Liver (tissue), 9 donors: ENCODE results near the gene LPAR6. TPM values are rescaled to one million over a fixed set of nuclear protein-coding genes. Genes with fewer than 3 reads are reported as not detected.

ENCODE experiments used
- DNase-seq: peaks from one replicate; pipeline ENCODE4 v3.0.0-alpha.2; 2017; ENCODE audit warnings: low spot score
- H3K27ac ChIP-seq, 2 donors: one replicate each; pipeline ENCODE4 v1.7.0; 2013; ENCODE audit warnings: inconsistent platforms in 2 of 2, low read length in 2 of 2, control low read depth in 1 of 2, low read depth in 1 of 2, mild to moderate bottlenecking in 1 of 2
- H3K27me3 ChIP-seq, 4 donors: one replicate each; pipeline versions ENCODE4 v1.6.1 to v1.7.0; 2013; ENCODE audit warnings: low read length in 3 of 4, inconsistent platforms in 1 of 4, mild to moderate bottlenecking in 1 of 4, moderate library complexity in 1 of 4; ENCODE audit not compliant: control insufficient read depth in 4 of 4, insufficient read depth in 4 of 4
- H3K36me3 ChIP-seq, 4 donors: one replicate each; pipeline versions ENCODE4 v1.6.1 to v1.7.0; 2013; ENCODE audit warnings: low read length in 3 of 4, mild to moderate bottlenecking in 3 of 4, low read depth in 1 of 4, moderate library complexity in 1 of 4; ENCODE audit not compliant: control insufficient read depth in 4 of 4, insufficient read depth in 3 of 4
- H3K4me1 ChIP-seq, 4 donors: one replicate each; pipeline versions ENCODE4 v1.6.1 to v1.7.0; 2013; ENCODE audit warnings: low read length in 3 of 4, mild to moderate bottlenecking in 3 of 4, moderate library complexity in 1 of 4; ENCODE audit not compliant: control insufficient read depth in 4 of 4, insufficient read depth in 4 of 4
- H3K4me3 ChIP-seq, 3 donors: one replicate each; pipeline versions ENCODE4 v1.6.1 to v1.7.0; 2013; ENCODE audit warnings: low read length in 3 of 3, control low read depth in 1 of 3, low read depth in 1 of 3, mild to moderate bottlenecking in 1 of 3
- H3K9ac ChIP-seq, 2 donors: one replicate each; pipeline ENCODE4 v1.7.0; 2013; ENCODE audit warnings: low read length in 2 of 2, mild to moderate bottlenecking in 2 of 2, moderate library complexity in 2 of 2, control low read depth in 1 of 2, low read depth in 1 of 2
- H3K9me3 ChIP-seq, 4 donors: one replicate each; pipeline versions ENCODE4 v1.6.1 to v1.7.0; 2013; ENCODE audit warnings: low read length in 3 of 4; ENCODE audit not compliant: control insufficient read depth in 4 of 4
- EGR1 ChIP-seq, 2 donors: IDR thresholded peaks; 2 replicates each; pipeline ENCODE4 v1.6.1; 2016 to 2018; ENCODE audit warnings: antibody characterized with exemption in 2 of 2, low read depth in 2 of 2
- FOXA2 ChIP-seq: IDR thresholded peaks from 2 replicates; pipeline ENCODE4 v1.6.1; 2016; ENCODE audit warnings: antibody characterized with exemption
- HNF4A ChIP-seq, 2 donors: conservative IDR thresholded peaks; 2 replicates each; pipeline ENCODE4 v1.6.1; 2016; ENCODE audit warnings: antibody characterized with exemption in 2 of 2, mild to moderate bottlenecking in 2 of 2
- JUND ChIP-seq, 2 donors: IDR thresholded peaks; 2 replicates each; pipeline ENCODE4 v1.6.1; 2016; ENCODE audit warnings: antibody characterized with exemption in 2 of 2
- NR2F2 ChIP-seq: IDR thresholded peaks from 2 replicates; pipeline ENCODE4 v1.6.1; 2016; ENCODE audit warnings: antibody characterized with exemption
- RXRA ChIP-seq, 2 donors: IDR thresholded peaks; 2 replicates each; pipeline ENCODE4 v1.6.1; 2017 to 2018; ENCODE audit warnings: antibody characterized with exemption in 2 of 2, mild to moderate bottlenecking in 1 of 2
- SP1 ChIP-seq: IDR thresholded peaks from 2 replicates; pipeline ENCODE4 v1.6.1; 2018; ENCODE audit warnings: antibody characterized with exemption, mild to moderate bottlenecking
- TAF1 ChIP-seq: conservative IDR thresholded peaks from 2 replicates; pipeline ENCODE4 v1.6.1; 2016; ENCODE audit warnings: antibody characterized with exemption, mild to moderate bottlenecking
- YY1 ChIP-seq: IDR thresholded peaks from 2 replicates; pipeline ENCODE4 v1.6.1; 2016; ENCODE audit warnings: antibody characterized with exemption, mild to moderate bottlenecking
- WGBS: extraction: QIAGEN DNeasy Blood & Tissue Kit; methylation state at CpG from one replicate; pipeline ENCODE4 v1.1.7; 2013; 5-methylcytosine and 5-hydroxymethylcytosine counted together
- polyA plus RNA-seq, 2 donors: library from polyadenylated mRNA; stranded (reverse) in 1 of 2; unstranded in 1 of 2; fragments of 200-250 nt in 1 of 2; fragments of >200 nt in 1 of 2; fragmentation: Nextera tagmentation in 1 of 2; extraction: Ambion mirVana in 1 of 2; gene quantifications; one replicate each; pipeline versions ENCODE4 v1.2.1 to v1.2.3, GENCODE V29; 2013 to 2015
- total RNA-seq, 2 donors: library from RNA; depleted of rRNA; stranded (reverse); fragments of >200 nt; gene quantifications; one replicate each; pipeline ENCODE4 v1.2.3, GENCODE V29; 2014
- TF ChIP-seq, protein P1 (sequence below): IDR thresholded peaks from 2 replicates; pipeline ENCODE4 v1.6.1; 2016; ENCODE audit warnings: antibody characterized with exemption, mild to moderate bottlenecking
- TF ChIP-seq, protein P2 (sequence below): IDR thresholded peaks from 2 replicates; pipeline ENCODE4 v1.6.1; 2016; ENCODE audit warnings: antibody characterized with exemption
- TF ChIP-seq, protein P3 (sequence below): IDR thresholded peaks from 2 replicates; pipeline ENCODE4 v1.6.1; 2016; ENCODE audit warnings: antibody characterized with exemption
- TF ChIP-seq, protein P4 (sequence below): fragments of 150-350 bp; IDR thresholded peaks from 2 replicates; pipeline ENCODE4 v1.5.1; 2017; ENCODE audit warnings: improper control_type of control experiment, low read depth, low read length; ENCODE audit not compliant: missing input control
- TF ChIP-seq, protein P5 (sequence below): IDR thresholded peaks from 2 replicates; pipeline ENCODE4 v1.6.1; 2016; ENCODE audit warnings: antibody characterized with exemption
- donor health status: healthy.
- donor health status: healthy.
- donor health status: healthy.
- donor health status: healthy.
- donor health status: healthy.

The LPAR6 gene
- total and polyA plus RNA-seq, 4 donors: 5.9 to 12.4 (median 9.5) TPM

DNA sequence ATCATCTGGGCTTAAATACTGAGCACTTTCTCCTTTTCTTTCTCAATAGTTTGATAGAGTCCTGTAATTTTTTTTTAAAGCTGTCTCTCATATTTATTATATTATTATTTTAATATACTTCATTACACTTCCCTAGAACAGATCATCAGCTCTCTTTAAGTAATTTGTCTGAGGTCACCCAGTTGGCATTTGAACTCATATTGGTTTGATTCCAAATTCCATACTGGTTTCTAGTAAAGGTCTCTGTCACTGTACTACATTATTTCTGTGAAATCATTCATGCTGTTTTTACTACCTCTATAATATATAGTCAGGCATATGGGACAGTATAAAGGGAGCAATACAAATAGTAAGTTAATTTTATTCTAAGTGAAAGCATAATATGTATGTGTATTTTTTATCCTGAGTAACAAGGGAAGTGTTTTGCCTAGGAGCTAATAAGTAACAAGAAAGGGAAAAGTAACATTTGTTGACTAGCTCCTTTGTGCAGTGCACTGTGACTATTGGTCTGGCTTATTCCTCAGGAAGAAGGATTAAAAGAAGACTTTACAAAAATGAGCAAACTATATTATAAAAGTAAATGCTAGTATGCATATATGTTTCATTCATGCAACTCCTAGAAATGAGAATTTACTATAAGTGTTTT is 14.3 kb downstream of the LPAR6 start:
- Histone ChIP-seq H3K27me3 (no peaks in the 10 kb centered on the region), H3K4me3 (no peak overlapping the region), H3K36me3 (no peaks in the 10 kb centered on the region), H3K9me3 (no peaks in the 10 kb centered on the region), H3K4me1 (no peaks in the 10 kb centered on the region), H3K9ac (no peak overlapping the region), H3K27ac (no peak overlapping the region)
- TF ChIP-seq, protein P1, sequence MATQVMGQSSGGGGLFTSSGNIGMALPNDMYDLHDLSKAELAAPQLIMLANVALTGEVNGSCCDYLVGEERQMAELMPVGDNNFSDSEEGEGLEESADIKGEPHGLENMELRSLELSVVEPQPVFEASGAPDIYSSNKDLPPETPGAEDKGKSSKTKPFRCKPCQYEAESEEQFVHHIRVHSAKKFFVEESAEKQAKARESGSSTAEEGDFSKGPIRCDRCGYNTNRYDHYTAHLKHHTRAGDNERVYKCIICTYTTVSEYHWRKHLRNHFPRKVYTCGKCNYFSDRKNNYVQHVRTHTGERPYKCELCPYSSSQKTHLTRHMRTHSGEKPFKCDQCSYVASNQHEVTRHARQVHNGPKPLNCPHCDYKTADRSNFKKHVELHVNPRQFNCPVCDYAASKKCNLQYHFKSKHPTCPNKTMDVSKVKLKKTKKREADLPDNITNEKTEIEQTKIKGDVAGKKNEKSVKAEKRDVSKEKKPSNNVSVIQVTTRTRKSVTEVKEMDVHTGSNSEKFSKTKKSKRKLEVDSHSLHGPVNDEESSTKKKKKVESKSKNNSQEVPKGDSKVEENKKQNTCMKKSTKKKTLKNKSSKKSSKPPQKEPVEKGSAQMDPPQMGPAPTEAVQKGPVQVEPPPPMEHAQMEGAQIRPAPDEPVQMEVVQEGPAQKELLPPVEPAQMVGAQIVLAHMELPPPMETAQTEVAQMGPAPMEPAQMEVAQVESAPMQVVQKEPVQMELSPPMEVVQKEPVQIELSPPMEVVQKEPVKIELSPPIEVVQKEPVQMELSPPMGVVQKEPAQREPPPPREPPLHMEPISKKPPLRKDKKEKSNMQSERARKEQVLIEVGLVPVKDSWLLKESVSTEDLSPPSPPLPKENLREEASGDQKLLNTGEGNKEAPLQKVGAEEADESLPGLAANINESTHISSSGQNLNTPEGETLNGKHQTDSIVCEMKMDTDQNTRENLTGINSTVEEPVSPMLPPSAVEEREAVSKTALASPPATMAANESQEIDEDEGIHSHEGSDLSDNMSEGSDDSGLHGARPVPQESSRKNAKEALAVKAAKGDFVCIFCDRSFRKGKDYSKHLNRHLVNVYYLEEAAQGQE: no peak
- TF ChIP-seq FOXA2 (no peak), SP1 (no peak), JUND (IDR thresholded peaks at IDR 0.05) (no peak), HNF4A (conservative IDR thresholded peaks at IDR 0.05) (no peak), RXRA (IDR thresholded peaks at IDR 0.05) (no peak), EGR1 (IDR thresholded peaks at IDR 0.05; ENCODE audit: low read depth in 2 of 2) (no peak), YY1 (no peak), TAF1 (no peak), NR2F2 (no peak)
- TF ChIP-seq, protein P2, sequence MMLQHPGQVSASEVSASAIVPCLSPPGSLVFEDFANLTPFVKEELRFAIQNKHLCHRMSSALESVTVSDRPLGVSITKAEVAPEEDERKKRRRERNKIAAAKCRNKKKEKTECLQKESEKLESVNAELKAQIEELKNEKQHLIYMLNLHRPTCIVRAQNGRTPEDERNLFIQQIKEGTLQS: no peak
- TF ChIP-seq, protein P3, sequence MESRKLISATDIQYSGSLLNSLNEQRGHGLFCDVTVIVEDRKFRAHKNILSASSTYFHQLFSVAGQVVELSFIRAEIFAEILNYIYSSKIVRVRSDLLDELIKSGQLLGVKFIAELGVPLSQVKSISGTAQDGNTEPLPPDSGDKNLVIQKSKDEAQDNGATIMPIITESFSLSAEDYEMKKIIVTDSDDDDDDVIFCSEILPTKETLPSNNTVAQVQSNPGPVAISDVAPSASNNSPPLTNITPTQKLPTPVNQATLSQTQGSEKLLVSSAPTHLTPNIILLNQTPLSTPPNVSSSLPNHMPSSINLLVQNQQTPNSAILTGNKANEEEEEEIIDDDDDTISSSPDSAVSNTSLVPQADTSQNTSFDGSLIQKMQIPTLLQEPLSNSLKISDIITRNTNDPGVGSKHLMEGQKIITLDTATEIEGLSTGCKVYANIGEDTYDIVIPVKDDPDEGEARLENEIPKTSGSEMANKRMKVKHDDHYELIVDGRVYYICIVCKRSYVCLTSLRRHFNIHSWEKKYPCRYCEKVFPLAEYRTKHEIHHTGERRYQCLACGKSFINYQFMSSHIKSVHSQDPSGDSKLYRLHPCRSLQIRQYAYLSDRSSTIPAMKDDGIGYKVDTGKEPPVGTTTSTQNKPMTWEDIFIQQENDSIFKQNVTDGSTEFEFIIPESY: no peak
- TF ChIP-seq, protein P4, sequence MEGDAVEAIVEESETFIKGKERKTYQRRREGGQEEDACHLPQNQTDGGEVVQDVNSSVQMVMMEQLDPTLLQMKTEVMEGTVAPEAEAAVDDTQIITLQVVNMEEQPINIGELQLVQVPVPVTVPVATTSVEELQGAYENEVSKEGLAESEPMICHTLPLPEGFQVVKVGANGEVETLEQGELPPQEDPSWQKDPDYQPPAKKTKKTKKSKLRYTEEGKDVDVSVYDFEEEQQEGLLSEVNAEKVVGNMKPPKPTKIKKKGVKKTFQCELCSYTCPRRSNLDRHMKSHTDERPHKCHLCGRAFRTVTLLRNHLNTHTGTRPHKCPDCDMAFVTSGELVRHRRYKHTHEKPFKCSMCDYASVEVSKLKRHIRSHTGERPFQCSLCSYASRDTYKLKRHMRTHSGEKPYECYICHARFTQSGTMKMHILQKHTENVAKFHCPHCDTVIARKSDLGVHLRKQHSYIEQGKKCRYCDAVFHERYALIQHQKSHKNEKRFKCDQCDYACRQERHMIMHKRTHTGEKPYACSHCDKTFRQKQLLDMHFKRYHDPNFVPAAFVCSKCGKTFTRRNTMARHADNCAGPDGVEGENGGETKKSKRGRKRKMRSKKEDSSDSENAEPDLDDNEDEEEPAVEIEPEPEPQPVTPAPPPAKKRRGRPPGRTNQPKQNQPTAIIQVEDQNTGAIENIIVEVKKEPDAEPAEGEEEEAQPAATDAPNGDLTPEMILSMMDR: no peak
- no peak for DNase-seq

DNA sequence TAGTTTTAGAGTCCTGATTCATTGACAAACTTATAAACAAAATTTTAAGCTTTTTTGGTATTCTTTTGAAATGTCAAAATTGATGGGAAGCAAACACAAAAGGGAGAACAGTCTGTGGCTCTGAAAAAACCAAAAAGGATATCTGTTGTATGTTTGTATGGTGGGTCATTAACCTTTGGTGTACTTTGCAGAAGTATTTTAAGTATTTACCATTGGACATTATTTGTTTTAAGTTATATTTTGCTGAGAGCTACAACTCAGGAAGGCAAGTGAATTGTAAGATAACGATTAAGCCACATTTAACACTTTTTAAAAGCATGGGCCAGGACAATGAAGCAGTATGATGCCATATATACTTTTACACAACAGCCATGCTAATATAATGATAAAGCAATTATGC is 15.2 kb downstream of the LPAR6 start:
- H3K4me3 ChIP-seq: no peak overlapping the region
- H3K27ac ChIP-seq: no peak overlapping the region
- H3K9ac ChIP-seq: no peak overlapping the region
- TF ChIP-seq SP1: no peak
- TF ChIP-seq, protein P5, sequence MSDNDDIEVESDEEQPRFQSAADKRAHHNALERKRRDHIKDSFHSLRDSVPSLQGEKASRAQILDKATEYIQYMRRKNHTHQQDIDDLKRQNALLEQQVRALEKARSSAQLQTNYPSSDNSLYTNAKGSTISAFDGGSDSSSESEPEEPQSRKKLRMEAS: no peak
- H3K9me3 ChIP-seq: no peaks in the 10 kb centered on the region
- WGBS: 37% methylated on average over 1 of the region's 1 CpG
- no peaks in the 10 kb centered on the region for H3K27me3 ChIP-seq
- no peaks in the 10 kb centered on the region for H3K36me3 ChIP-seq
- DNase-seq: no peak
- H3K4me1 ChIP-seq: no peaks in the 10 kb centered on the region
